Suprapubic skin (tissue), 4 donors: ENCODE data around the gene MYOZ3. TPM values are rescaled to one million over a fixed set of nuclear protein-coding genes. Genes with fewer than 3 reads are reported as not detected.
A peak's percentile ranks its signal among the peaks of the same experiment; 100 is the strongest.

ENCODE experiments used
- DNase-seq, 2 donors: peaks; one replicate each; pipeline ENCODE4 v3.0.0-alpha.2; 2019; ENCODE audit warnings: low spot score in 2 of 2
- H3K27ac ChIP-seq: fragments of 200-600 bp; sonication (generic); one replicate; pipeline ENCODE4 v1.5.1; 2019
- H3K27me3 ChIP-seq: fragments of 200-600 bp; sonication (generic); one replicate; pipeline ENCODE4 v1.5.1; 2019
- H3K36me3 ChIP-seq: fragments of 200-600 bp; sonication (generic); one replicate; pipeline ENCODE4 v1.5.1; 2019
- H3K4me1 ChIP-seq: fragments of 200-600 bp; sonication (generic); one replicate; pipeline ENCODE4 v1.5.1; 2019
- H3K4me3 ChIP-seq: fragments of 200-600 bp; sonication (generic); one replicate; pipeline ENCODE4 v1.5.1; 2019; ENCODE audit warnings: mild to moderate bottlenecking
- H3K9me3 ChIP-seq: fragments of 200-600 bp; sonication (generic); one replicate; pipeline ENCODE4 v1.5.1; 2019
- EP300 ChIP-seq: sonication (generic); formaldehyde crosslinking; IDR thresholded peaks from one replicate; pipeline ENCODE4 v1.6.1; 2017; ENCODE audit warnings: antibody characterized with exemption
- POLR2A ChIP-seq, 2 donors: fragments of 450-650 bp; IDR thresholded peaks; one replicate each; pipeline ENCODE4 v1.6.1; 2017; ENCODE audit warnings: antibody characterized with exemption in 2 of 2, mild to moderate bottlenecking in 2 of 2, moderate library complexity in 2 of 2
- POLR2AphosphoS5 ChIP-seq, 3 donors: sonication (generic); formaldehyde crosslinking; IDR thresholded peaks; one replicate each; pipeline ENCODE4 v1.6.1; 2017; ENCODE audit warnings: antibody characterized with exemption in 3 of 3
- WGBS: methylation state at CpG from one replicate; pipeline ENCODE4 v1.1.5; 2018; 5-methylcytosine and 5-hydroxymethylcytosine counted together
- total RNA-seq, 4 donors: library from RNA; depleted of rRNA; stranded (reverse); fragments of >200 nt; gene quantifications; one replicate each; pipeline ENCODE4 v1.1.0, GENCODE V29; 2016
- TF ChIP-seq, protein P1 (sequence below), 2 donors: fragments of 200-600 bp in 1 of 2; fragments of 450-650 bp in 1 of 2; sonication (generic) in 1 of 2; IDR thresholded peaks; one replicate each; pipeline ENCODE4 v1.5.1; 2016 to 2019; ENCODE audit warnings: antibody characterized with exemption in 2 of 2, mild to moderate bottlenecking in 1 of 2, moderate library complexity in 1 of 2

MYOZ3 gene
- total RNA-seq, 4 donors from 2014 or later: 0.30 TPM; not detected in 3

DNA sequence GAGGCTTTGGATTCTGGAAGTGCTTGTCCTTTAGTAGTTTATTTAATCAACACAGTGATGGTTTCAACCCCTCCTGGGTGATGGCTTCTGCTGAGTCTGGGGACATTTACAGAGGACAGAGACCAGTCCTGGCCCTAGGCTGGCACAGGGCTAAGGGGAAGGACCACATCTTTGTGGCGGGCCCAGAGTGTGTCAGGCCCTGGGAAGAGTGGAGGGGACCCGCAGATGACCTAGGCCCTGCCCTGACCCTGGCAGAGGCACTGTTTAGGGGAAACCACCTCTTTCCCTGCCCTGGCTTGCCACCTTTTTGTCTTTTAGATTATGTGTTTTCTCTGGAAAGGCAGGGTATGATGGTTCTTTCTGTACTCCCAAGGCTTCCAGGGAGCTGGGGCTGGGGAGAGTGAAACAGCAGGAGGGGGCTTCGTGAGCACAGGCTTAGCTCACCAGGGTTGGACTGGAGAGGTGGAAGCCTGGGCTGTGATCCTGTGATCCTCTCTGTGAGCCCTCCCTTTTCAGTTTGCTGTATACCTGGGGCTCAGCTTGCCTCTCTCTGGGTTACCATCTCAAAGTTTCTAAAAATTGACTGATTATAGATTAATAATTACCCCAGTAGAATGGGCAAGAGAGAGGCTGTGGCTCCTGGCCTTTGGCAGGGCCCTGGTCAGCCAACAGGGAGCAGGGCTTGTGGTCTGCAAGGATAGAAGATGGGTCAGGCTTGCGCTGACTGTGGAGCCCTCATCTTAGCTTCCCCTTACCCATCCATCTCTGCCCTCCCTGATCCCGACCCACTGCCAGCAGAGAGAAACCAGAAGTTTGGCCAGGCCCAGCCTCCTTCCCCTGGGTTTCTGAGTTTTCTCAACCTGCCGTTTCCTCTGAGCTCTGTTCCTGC lies 22.3 kb upstream of the MYOZ3 start:
- Histone ChIP-seq H3K27ac (peak overlapping the region; percentile 34), H3K4me1 (peaks cover 85% of the 10 kb centered on the region)
- 67% methylated on average over 6 of the region's 6 CpGs for WGBS

DNA sequence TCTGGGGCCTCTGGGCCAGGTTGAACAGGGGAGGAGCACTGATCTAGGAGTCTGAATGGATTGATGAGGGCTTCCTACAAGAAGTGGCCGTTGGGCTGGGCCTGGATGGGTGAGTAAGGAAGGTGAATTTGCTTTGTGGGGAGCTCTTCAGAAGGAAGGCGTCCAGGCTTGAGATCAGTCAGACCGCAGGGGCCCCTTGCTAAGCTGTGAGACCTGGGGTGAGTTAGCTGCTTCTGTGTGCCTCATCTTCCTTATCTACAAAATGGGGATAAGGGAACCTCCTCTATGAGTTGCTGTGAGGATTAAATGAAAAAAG lies 21.7 kb upstream of the MYOZ3 start:
- Histone ChIP-seq H3K27me3 (no peaks in the 10 kb centered on the region), H3K27ac (no peak overlapping the region), H3K9me3 (no peaks in the 10 kb centered on the region), H3K36me3 (no peaks in the 10 kb centered on the region), H3K4me3 (no peak overlapping the region), H3K4me1 (peaks cover 91% of the 10 kb centered on the region)
- WGBS: 93% methylated on average over 3 of the region's 3 CpGs
- TF ChIP-seq POLR2AphosphoS5 (IDR thresholded peaks at IDR 0.05) (no peak), EP300 (no peak), POLR2A (IDR thresholded peaks at IDR 0.05) (no peak)
- TF ChIP-seq, protein P1, sequence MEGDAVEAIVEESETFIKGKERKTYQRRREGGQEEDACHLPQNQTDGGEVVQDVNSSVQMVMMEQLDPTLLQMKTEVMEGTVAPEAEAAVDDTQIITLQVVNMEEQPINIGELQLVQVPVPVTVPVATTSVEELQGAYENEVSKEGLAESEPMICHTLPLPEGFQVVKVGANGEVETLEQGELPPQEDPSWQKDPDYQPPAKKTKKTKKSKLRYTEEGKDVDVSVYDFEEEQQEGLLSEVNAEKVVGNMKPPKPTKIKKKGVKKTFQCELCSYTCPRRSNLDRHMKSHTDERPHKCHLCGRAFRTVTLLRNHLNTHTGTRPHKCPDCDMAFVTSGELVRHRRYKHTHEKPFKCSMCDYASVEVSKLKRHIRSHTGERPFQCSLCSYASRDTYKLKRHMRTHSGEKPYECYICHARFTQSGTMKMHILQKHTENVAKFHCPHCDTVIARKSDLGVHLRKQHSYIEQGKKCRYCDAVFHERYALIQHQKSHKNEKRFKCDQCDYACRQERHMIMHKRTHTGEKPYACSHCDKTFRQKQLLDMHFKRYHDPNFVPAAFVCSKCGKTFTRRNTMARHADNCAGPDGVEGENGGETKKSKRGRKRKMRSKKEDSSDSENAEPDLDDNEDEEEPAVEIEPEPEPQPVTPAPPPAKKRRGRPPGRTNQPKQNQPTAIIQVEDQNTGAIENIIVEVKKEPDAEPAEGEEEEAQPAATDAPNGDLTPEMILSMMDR (IDR thresholded peaks at IDR 0.05): no peak
- DNase-seq: no peak

More for the DNA sequence above, 22.3 kb upstream of the MYOZ3 start:
- TF ChIP-seq POLR2AphosphoS5 (IDR thresholded peaks at IDR 0.05) (no peak), EP300 (no peak), POLR2A (IDR thresholded peaks at IDR 0.05) (no peak)
- TF ChIP-seq, protein P1 (IDR thresholded peaks at IDR 0.05): no peak
- Histone ChIP-seq H3K27me3 (no peaks in the 10 kb centered on the region), H3K4me3 (no peak overlapping the region), H3K36me3 (no peaks in the 10 kb centered on the region), H3K9me3 (no peaks in the 10 kb centered on the region)
- DNase-seq: no peak

DNA sequence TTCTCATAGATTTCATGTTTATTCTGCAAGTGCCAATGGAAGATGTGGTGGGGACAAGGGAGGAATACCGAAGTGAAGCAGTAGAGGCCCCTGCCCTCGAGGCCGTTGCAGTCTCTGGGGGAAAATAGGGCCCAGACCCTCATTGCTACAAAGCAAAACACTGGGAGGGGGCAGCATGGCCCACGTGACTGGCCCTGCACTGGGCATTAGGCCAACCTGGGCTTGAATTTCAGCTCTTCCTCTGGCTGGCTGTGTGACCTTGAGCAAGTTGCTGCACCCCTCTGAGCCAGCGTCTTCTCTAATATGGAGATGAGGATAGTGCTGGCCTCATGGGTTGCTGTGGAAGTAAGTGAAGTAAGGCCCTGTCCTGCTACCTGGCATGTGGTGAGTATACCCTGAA lies 21.3 kb upstream of the MYOZ3 start:
- Histone ChIP-seq H3K36me3 (no peaks in the 10 kb centered on the region), H3K4me3 (no peak overlapping the region), H3K9me3 (no peaks in the 10 kb centered on the region), H3K4me1 (peaks cover 95% of the 10 kb centered on the region), H3K27ac (no peak overlapping the region), H3K27me3 (no peaks in the 10 kb centered on the region)
- TF ChIP-seq POLR2AphosphoS5 (IDR thresholded peaks at IDR 0.05): no peak
- TF ChIP-seq, protein P1 (IDR thresholded peaks at IDR 0.05): no peak
- no peak for TF ChIP-seq EP300
- no peak for TF ChIP-seq POLR2A (IDR thresholded peaks at IDR 0.05)
- DNase-seq: no peak
- WGBS: 52% methylated on average over 5 of the region's 5 CpGs

DNA sequence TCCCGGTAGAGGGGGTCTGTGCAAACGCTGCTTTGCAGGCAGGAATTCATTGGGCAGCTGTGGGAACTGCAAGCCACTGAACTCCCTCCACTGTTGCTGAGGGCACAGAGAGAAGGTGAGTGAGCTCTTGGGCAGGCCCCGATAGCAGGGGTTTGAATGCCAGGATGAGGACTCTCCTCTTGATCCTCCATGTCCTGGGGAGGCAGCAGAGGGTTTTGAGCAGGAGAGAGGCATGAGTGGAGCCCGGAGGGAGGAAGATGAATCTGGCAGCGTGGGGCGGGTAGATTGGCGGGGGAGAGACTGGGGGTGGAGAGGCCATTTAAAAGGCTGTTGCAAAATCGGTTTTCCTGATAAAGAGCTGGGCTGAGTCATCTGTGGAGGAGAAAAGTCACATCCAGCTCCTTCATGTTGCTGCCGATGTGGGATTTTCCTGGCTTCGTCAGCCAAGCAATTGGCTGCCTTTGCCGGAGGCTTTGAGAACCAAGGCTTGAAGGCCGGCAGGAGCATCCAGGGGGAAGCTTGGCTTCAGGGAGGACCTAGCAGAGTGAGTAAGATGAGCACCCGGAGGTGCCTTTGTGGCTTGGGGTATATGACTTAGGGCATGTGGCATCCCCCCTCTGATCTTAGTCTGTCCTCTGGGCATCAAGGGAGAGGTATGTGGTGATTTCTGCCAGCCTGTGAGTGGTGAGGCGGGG lies 20.6 kb upstream of the MYOZ3 start, which contains the start of gene SYNPO:
Gene SYNPO, plus strand, starts transcription at position 350 of the 695 bp plus-strand sequence. CDS start 7,616 bp downstream, outside the sequence.
- 24% methylated on average over 13 of the region's 14 CpGs for WGBS
- Histone ChIP-seq H3K9me3 (no peaks in the 10 kb centered on the region), H3K4me3 (peak within 1 kb of the TSS; percentile 18), H3K27ac (peak within 1 kb of the TSS; percentile 82), H3K4me1 (peaks cover 95% of the 10 kb centered on the region), H3K27me3 (no peaks in the 10 kb centered on the region), H3K36me3 (no peaks in the 10 kb centered on the region)
- DNase-seq: no peak
- no peak for TF ChIP-seq POLR2AphosphoS5 (IDR thresholded peaks at IDR 0.05)
- no peak for TF ChIP-seq EP300
- TF ChIP-seq, protein P1 (IDR thresholded peaks at IDR 0.05): no peak
- TF ChIP-seq POLR2A (IDR thresholded peaks at IDR 0.05): no peak

DNA sequence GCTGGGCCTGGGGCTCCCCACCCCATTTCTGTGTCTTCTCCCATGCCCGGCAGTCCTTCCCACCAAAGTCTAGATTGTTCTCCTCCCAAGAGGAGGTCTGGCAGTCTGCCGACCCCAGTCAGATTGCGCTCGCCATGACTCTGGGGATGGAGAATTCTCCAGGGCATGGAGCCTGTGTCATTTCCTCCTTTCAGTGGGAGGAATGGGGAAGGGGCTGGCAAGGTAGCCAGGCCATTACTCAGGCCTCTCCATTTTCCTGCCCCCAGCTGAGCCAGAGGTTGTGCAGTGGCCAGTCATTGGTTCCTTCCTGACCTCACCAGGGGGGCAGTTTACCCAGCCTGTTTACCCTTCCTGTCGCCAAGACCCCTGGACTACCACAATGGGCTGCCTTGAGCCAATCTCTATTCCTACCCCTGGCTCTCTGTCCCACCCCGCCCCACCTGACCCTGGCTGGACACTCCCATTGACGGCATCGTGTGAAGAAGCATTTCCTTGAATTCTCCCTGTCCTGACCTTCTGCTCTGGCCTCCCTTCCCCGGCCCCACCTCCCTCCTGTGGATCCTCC lies 20.0 kb upstream of the MYOZ3 start:
- Histone ChIP-seq H3K27me3 (no peaks in the 10 kb centered on the region), H3K27ac (peak overlapping the region; percentile 82), H3K4me1 (peaks cover 94% of the 10 kb centered on the region), H3K36me3 (no peaks in the 10 kb centered on the region), H3K4me3 (peak overlapping the region; percentile 18), H3K9me3 (no peaks in the 10 kb centered on the region)
- TF ChIP-seq POLR2A (IDR thresholded peaks at IDR 0.05): no peak
- TF ChIP-seq, protein P1 (IDR thresholded peaks at IDR 0.05): no peak
- no peak for TF ChIP-seq EP300
- no peak for TF ChIP-seq POLR2AphosphoS5 (IDR thresholded peaks at IDR 0.05)
- 62% methylated on average over 8 of the region's 9 CpGs for WGBS
- DNase-seq: no peak
